Skeletal muscle tissue (tissue), 4 donors: ENCODE data around the gene LRRC8D. TPM values are rescaled to one million over a fixed set of nuclear protein-coding genes. Genes with fewer than 3 reads are reported as not detected.

Experiments
- H3K27ac ChIP-seq: one replicate; pipeline ENCODE4 v1.7.0; 2013; ENCODE audit warnings: mild to moderate bottlenecking, low read depth, low read length, inconsistent platforms
- H3K27me3 ChIP-seq, 3 donors: one replicate each; pipeline ENCODE4 v1.7.0; 2013; ENCODE audit warnings: low read length in 3 of 3; ENCODE audit not compliant: control insufficient read depth in 3 of 3, insufficient read depth in 3 of 3
- H3K36me3 ChIP-seq, 3 donors: one replicate each; pipeline ENCODE4 v1.7.0; 2013; ENCODE audit warnings: low read length in 3 of 3; ENCODE audit not compliant: control insufficient read depth in 3 of 3, insufficient read depth in 3 of 3
- H3K4me1 ChIP-seq, 3 donors: one replicate each; pipeline ENCODE4 v1.7.0; 2013; ENCODE audit warnings: low read length in 3 of 3, mild to moderate bottlenecking in 3 of 3; ENCODE audit not compliant: control insufficient read depth in 3 of 3, insufficient read depth in 3 of 3
- H3K4me3 ChIP-seq, 3 donors: one replicate each; pipeline ENCODE4 v1.7.0; 2013; ENCODE audit warnings: low read length in 3 of 3
- H3K9ac ChIP-seq, 3 donors: one replicate each; pipeline ENCODE4 v1.7.0; 2013; ENCODE audit warnings: low read length in 3 of 3, mild to moderate bottlenecking in 3 of 3, moderate library complexity in 2 of 3, low read depth in 1 of 3
- H3K9me3 ChIP-seq, 3 donors: one replicate each; pipeline ENCODE4 v1.7.0; 2013; ENCODE audit warnings: low read length in 3 of 3; ENCODE audit not compliant: control insufficient read depth in 3 of 3
- total RNA-seq: library from RNA; depleted of rRNA; stranded (reverse); fragments of >200 nt; gene quantifications from one replicate; pipeline ENCODE4 v1.2.3, GENCODE V29; 2014
- donor health status: Osteomylitis.

LRRC8D gene
- total RNA-seq, 1 donor from 2014 or later = 4.7 TPM

DNA sequence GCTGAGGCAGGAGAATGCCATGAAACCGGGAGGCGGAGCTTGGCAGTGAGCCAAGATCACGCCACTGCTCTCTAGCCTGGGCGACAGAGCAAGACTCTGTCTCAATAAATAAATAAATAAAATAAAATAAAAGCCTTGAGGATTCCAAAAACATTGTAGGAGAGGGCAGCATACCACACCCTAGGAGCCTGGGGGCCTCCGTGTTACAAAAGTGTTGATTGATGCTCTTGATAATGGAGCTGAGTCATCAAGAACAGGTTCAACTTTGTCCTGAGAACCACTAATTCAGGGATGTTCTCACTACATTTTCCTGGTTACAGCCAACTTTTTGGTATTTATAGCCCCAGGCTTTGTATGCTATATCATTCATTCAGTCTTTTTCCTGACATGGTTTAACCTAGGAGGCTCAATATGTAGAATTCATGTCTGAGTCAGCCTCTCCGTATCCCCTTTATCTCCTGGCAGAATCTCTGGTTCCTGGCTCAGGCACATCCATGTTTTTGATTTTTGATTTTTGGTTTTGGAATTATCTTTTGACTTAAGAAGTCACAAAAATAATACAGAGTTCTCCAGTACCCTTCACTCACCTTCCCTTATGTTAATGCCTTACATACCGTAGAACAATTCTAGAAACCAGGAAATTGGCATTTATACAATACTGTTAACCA is 69.4 kb downstream of the LRRC8D start:
- Histone ChIP-seq H3K9me3 (no peaks in the 10 kb centered on the region), H3K9ac (no peak overlapping the region), H3K27ac (no peak overlapping the region), H3K4me3 (no peak overlapping the region), H3K4me1 (peaks cover 0 to 4% (median 3%) of the 10 kb centered on the region in 3 donors), H3K27me3 (no peaks in the 10 kb centered on the region), H3K36me3 (no peaks in the 10 kb centered on the region)

GRCh38 chr1:89892816-89893215 is 72.0 kb downstream of the LRRC8D start:
- H3K9me3 ChIP-seq = no peaks in the 10 kb centered on the region
- no peak overlapping the region for H3K27ac ChIP-seq
- H3K27me3 ChIP-seq = no peaks in the 10 kb centered on the region
- no peaks in the 10 kb centered on the region for H3K36me3 ChIP-seq
- H3K4me1 ChIP-seq = peaks cover 0 to 4% (median 3%) of the 10 kb centered on the region in 3 donors
- H3K9ac ChIP-seq = no peak overlapping the region
- no peak overlapping the region for H3K4me3 ChIP-seq

- H3K9ac ChIP-seq = no peak overlapping the region
- no peak overlapping the region for H3K27ac ChIP-seq
Measured at GRCh38 chr1:89894210-89895201, 73.7 kb downstream of the LRRC8D start.

DNA sequence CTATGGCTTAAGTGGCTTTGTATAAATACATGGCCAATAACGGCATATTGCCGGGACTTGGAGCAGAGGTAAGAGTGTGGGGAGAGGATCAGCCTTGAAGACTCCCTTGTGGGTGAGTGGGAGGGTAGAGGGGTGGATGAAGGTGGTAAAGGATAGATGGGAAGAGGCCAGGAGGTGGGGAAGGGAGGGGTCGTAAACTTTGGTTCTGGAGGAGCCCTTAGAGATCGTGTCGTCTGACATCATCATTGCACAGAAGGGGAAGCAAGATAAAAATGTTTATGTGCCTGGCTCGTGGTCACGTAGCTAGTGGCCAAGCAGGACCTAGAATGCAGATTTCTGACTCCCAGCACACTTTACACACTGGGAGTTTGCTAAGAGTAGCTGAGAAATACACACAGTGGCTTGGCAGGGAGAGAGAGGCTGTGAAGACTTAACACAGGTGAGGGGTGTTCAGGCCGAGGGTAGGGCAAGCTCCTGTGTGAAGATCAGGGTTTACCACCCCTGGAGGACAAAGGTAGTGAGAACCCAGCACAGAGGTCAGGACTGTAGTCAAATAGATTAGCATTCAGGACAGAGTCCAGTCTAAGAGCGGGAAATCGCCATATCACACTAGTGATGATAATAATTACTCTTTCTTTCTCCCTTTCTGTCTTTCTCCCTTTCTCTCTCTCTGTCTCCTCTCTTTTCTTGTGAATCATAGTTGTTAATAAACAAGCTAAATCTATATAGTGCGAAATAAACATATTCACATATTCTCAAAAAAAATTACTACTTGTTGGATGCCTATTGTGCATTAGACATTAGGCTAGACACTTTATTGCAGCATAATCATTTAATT is 75.5 kb downstream of the LRRC8D start:
- Histone ChIP-seq H3K9me3 (no peaks in the 10 kb centered on the region), H3K4me1 (peaks cover 0 to 21% (median 7%) of the 10 kb centered on the region in 3 donors), H3K4me3 (no peak overlapping the region), H3K9ac (no peak overlapping the region), H3K27ac (no peak overlapping the region), H3K27me3 (no peaks in the 10 kb centered on the region), H3K36me3 (no peaks in the 10 kb centered on the region)

More at GRCh38 chr1:89894210-89895201, 73.7 kb downstream of the LRRC8D start:
- Histone ChIP-seq H3K4me3 (no peak overlapping the region), H3K27me3 (no peaks in the 10 kb centered on the region), H3K4me1 (peaks cover 0 to 8% (median 3%) of the 10 kb centered on the region in 3 donors), H3K36me3 (no peaks in the 10 kb centered on the region), H3K9me3 (no peaks in the 10 kb centered on the region)

DNA sequence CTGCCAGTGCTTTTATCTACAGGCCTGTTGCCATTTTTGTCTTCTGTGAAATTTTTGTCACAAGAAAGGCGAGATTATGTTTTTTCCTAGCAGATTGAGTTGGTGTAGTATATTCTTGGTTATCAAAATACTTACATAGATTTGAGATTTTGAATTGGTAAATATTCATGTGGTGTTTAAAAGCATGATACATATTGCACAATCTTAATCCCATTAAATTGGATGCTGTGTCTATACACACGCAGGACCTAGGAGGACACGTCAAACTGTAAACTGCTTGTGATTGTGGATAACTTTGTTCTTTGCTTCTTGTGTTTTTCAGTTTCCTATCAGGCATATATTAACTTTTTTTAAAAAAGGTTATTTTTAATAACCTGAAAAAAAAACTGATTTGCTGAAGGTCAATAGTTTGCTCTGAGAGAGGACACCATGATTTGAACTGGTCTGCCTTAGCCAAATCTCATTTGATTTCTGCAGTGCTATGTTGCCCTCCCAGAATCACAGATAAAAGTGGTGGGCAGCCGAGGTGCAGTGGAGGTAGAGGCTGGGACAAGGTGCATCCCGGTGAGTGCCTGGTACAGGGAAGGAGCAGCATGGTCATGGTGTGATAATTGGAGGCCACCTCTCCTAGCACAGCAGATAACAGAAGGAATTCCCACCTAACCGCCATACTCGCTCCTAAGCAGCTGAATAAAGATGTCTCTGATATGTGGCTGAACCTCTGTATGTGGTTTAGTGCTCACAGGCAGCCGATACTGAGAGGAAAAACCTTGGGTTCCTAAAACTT is 76.7 kb downstream of the LRRC8D start:
- Histone ChIP-seq H3K4me1 (peaks cover 0 to 21% (median 7%) of the 10 kb centered on the region in 3 donors), H3K36me3 (no peaks in the 10 kb centered on the region), H3K9ac (no peak overlapping the region), H3K27ac (no peak overlapping the region), H3K4me3 (no peak overlapping the region), H3K9me3 (no peaks in the 10 kb centered on the region), H3K27me3 (no peaks in the 10 kb centered on the region)

DNA sequence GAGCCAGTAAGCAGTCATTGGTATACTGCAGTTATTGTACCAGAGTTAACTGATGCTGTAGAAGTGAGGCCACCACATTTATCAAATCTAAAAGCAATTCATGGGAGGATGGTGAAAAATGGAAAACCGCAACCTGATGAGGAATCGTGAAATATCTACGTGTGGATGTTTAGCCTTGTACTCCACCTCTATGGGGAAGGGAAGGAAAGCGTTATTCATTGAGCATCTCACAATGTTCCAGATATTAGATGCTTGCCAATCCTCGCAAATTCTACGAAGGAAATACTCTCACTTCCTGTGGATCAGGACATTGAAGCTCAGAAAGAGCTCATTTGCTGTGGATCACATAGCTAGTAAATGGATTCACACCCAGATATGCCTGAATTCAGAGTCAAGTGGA is 77.3 kb downstream of the LRRC8D start:
- H3K4me3 ChIP-seq = no peak overlapping the region
- no peaks in the 10 kb centered on the region for H3K27me3 ChIP-seq
- H3K4me1 ChIP-seq = peaks cover 0 to 21% (median 7%) of the 10 kb centered on the region in 3 donors
- H3K9me3 ChIP-seq = no peaks in the 10 kb centered on the region
- H3K27ac ChIP-seq = no peak overlapping the region
- no peaks in the 10 kb centered on the region for H3K36me3 ChIP-seq
- H3K9ac ChIP-seq = no peak overlapping the region

DNA sequence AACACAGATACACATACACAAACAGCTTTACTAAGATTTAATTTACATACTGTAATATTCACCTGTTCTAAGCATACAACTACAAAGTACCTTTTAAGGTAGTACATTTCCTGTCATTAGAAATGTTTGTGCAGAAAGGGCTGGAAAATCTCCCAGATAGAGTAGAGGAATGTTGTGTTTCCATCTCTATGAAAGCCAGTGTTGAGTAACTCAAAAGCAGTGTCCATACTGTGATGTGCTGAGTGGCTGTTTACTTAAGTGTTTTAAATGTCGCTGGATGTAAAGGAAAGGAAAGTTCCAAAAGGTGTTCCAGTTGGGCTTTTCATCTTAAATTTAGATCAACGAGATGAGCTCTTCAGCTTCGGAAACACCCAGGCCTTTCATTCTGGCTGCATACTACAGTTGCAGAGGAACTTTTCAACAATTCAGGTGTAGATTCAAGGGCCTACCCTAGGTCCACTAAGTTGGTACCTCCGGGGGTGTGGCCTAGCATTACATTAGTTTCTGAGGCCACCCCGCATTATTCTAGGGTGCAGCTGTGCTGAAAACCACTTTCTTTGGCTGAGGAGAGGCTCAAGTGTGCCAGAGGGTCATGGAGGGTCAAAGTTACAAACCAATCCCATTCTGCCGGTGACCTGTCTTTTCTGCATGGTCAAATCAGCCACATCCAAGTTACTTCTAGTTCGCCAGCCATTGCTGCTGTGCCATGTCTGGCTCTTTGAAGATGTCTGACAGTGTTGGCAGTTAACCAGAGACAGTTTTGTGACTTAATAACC is 78.1 kb downstream of the LRRC8D start:
- Histone ChIP-seq H3K4me3 (no peak overlapping the region), H3K9me3 (no peaks in the 10 kb centered on the region), H3K27me3 (no peaks in the 10 kb centered on the region), H3K36me3 (no peaks in the 10 kb centered on the region), H3K9ac (no peak overlapping the region), H3K4me1 (peaks cover 0 to 23% (median 13%) of the 10 kb centered on the region in 3 donors), H3K27ac (no peak overlapping the region)

- no peak overlapping the region for H3K9ac ChIP-seq
- H3K4me1 ChIP-seq = peaks cover 0 to 27% (median 13%) of the 10 kb centered on the region in 3 donors
Measured at GRCh38 chr1:89900323-89900722, 79.5 kb downstream of the LRRC8D start.

More at GRCh38 chr1:89900323-89900722, 79.5 kb downstream of the LRRC8D start:
- Histone ChIP-seq H3K9me3 (no peaks in the 10 kb centered on the region), H3K36me3 (no peaks in the 10 kb centered on the region), H3K27me3 (no peaks in the 10 kb centered on the region), H3K4me3 (no peak overlapping the region), H3K27ac (no peak overlapping the region)
